Activated CD4-positive, alpha-beta T cell treated with anti-CD3 and anti-CD28 coated beads, Interleukin-2, amount 50 U/mL, for 1 hour (primary cell): ENCODE measurements around the gene TEX36.
"Not testable (repeated sequence)": the region's sequence is repeated elsewhere in the genome, so short reads cannot be mapped to it uniquely, and the experiment has no call there.

ENCODE experiments used
- DNase-seq: peaks from one replicate; pipeline ENCODE4 v3.0.0-alpha.2; 2020

TEX36 gene

GRCh38 chr10:125628104-125629049 lies 54.6 kb downstream of the TEX36 start:
- no peak for DNase-seq

GRCh38 chr10:125627646-125628045 lies 55.3 kb downstream of the TEX36 start:
- no peak for DNase-seq

- no peak for DNase-seq
These were observed 56.3 kb downstream of the TEX36 start for GRCh38 chr10:125626671-125627070.

- no peak for DNase-seq
These were observed 57.4 kb downstream of the TEX36 start for GRCh38 chr10:125625586-125625985.

GRCh38 chr10:125624800-125625199 lies 58.2 kb downstream of the TEX36 start:
- DNase-seq = no peak

GRCh38 chr10:125621052-125621451 lies 61.9 kb downstream of the TEX36 start:
- DNase-seq = no peak

GRCh38 chr10:125620401-125620800 lies 62.6 kb downstream of the TEX36 start:
- DNase-seq = no peak

GRCh38 chr10:125613062-125613461 lies 69.9 kb downstream of the TEX36 start:
- not testable (repeated sequence) for DNase-seq

- no peak for DNase-seq
These were observed 71.2 kb downstream of the TEX36 start for GRCh38 chr10:125611756-125612155.

GRCh38 chr10:125611216-125611615 lies 71.7 kb downstream of the TEX36 start:
- no peak for DNase-seq

- DNase-seq = no peak
These were observed 73.1 kb downstream of the TEX36 start for GRCh38 chr10:125609859-125610258.

- no peak for DNase-seq
These were observed 74.5 kb downstream of the TEX36 start for GRCh38 chr10:125608474-125608873.

GRCh38 chr10:125607689-125608290 lies 75.2 kb downstream of the TEX36 start:
- no peak for DNase-seq

- no peak for DNase-seq
These were observed 76.5 kb downstream of the TEX36 start for GRCh38 chr10:125606414-125607010.
